Endothelial cell of umbilical vein (primary cell): ENCODE results near the gene EEF2K. TPM values are rescaled to one million over a fixed set of nuclear protein-coding genes. Genes with fewer than 3 reads are reported as not detected.

ENCODE experiments used
- BruUV-seq: library from RNA; stranded (reverse); fragments of 400-500 nt; replicated peaks from 2 replicates; lab custom pipeline; 2021; lab: Mats Ljungman, UMichigan
- CTCF ChIA-PET: fragments of 300-600, 350-600 bp; sonication (Branson Sonifier 250); formaldehyde crosslinking; loops from one replicate; lab custom pipeline; 2021; ENCODE audit warnings: antibody characterized with exemption, inconsistent platforms; lab: Charles Lee
- POLR2A ChIA-PET: fragments of 300-600, 350-600 bp; sonication (Branson Sonifier 250); formaldehyde crosslinking; loops from one replicate; lab custom pipeline; 2021; ENCODE audit warnings: antibody characterized with exemption, inconsistent platforms; lab: Charles Lee
- DNase-seq: peaks from one replicate; pipeline ENCODE4 v3.0.0-alpha.2; 2011; ENCODE audit warnings: low read depth, low spot score
- FAIRE-seq: peaks from 2 replicates; lab custom pipeline; 2011; peaks lifted over from hg19 to GRCh38; lab: Jason Lieb, UNC
- H2AFZ ChIP-seq: 2 replicates; pipeline ENCODE4 v1.6.0; 2012; ENCODE audit warnings: low read depth, low read length, control low read depth, inconsistent platforms
- H3K27ac ChIP-seq: 2 replicates; pipeline ENCODE4 v1.5.1; 2011; ENCODE audit warnings: low read depth, mild to moderate bottlenecking, control low read depth, low read length, moderate library complexity; ENCODE audit not compliant: insufficient read depth
- H3K27me3 ChIP-seq, 2 experiments: 2 replicates each; pipeline versions ENCODE4 v1.6.0 to v1.6.1; 2011; ENCODE audit warnings: low read length in 2 of 2, mixed read lengths in 1 of 2; ENCODE audit not compliant: control insufficient read depth in 2 of 2, insufficient read depth in 2 of 2
- H3K36me3 ChIP-seq, 2 experiments: 2 replicates in 1 of 2; 3 replicates in 1 of 2; pipeline ENCODE4 v1.5.1; 2011; ENCODE audit warnings: low read length in 2 of 2, mild to moderate bottlenecking in 1 of 2, moderate library complexity in 1 of 2; ENCODE audit not compliant: control insufficient read depth in 2 of 2, insufficient read depth in 2 of 2; ENCODE audit errors: extremely low read depth in 1 of 2
- H3K4me1 ChIP-seq: 3 replicates; pipeline ENCODE4 v1.5.1; 2011; ENCODE audit warnings: mild to moderate bottlenecking, low read length; ENCODE audit not compliant: control insufficient read depth, insufficient read depth; ENCODE audit errors: extremely low read depth
- H3K4me2 ChIP-seq: 2 replicates; pipeline ENCODE4 v1.6.1; 2011; ENCODE audit warnings: low read length, control low read depth, mixed read lengths; ENCODE audit not compliant: insufficient read depth
- H3K4me3 ChIP-seq, 3 experiments: fragments of 200-600 bp in 1 of 3; sonication (generic), shearing (Covaris generic) in 1 of 3; replicated peaks in 1 of 3; 2 replicates each; pipeline ENCODE4 v1.5.1; 2011 to 2016; ENCODE audit warnings: control low read depth in 3 of 3, low read length in 3 of 3, mild to moderate bottlenecking in 2 of 3, inconsistent platforms in 1 of 3, low read depth in 1 of 3, moderate library complexity in 1 of 3; ENCODE audit not compliant: insufficient read depth in 1 of 3
- H3K79me2 ChIP-seq: 2 replicates; pipeline ENCODE4 v1.6.0; 2012; ENCODE audit warnings: low read length, inconsistent platforms; ENCODE audit not compliant: control insufficient read depth, insufficient read depth
- H3K9ac ChIP-seq: replicated peaks from 2 replicates; pipeline ENCODE3; 2011; ENCODE audit warnings: low read length, control low read depth; ENCODE audit not compliant: insufficient read depth; ENCODE audit errors: extremely low read depth
- H3K9me1 ChIP-seq: replicated peaks from 3 replicates; pipeline ENCODE4 v1.6.0; 2011; ENCODE audit warnings: mild to moderate bottlenecking, low read length; ENCODE audit not compliant: control insufficient read depth, insufficient read depth; ENCODE audit errors: extremely low read depth
- H3K9me3 ChIP-seq: replicated peaks from 2 replicates; pipeline ENCODE4 v1.5.1; 2012; ENCODE audit warnings: low read length, inconsistent platforms; ENCODE audit not compliant: control insufficient read depth, insufficient read depth
- H4K20me1 ChIP-seq: replicated peaks from 2 replicates; pipeline ENCODE3; 2011; ENCODE audit warnings: mild to moderate bottlenecking, low read length; ENCODE audit not compliant: control insufficient read depth, insufficient read depth; ENCODE audit errors: extremely low read depth
- CTCF ChIP-seq, 2 donors: IDR thresholded peaks; 1 replicate in 1 of 2; 2 replicates in 1 of 2; pipeline ENCODE4 v1.5.1; 2011; ENCODE audit warnings: low read length in 2 of 2, mild to moderate bottlenecking in 2 of 2, moderate library complexity in 2 of 2, control low read depth in 1 of 2, inconsistent platforms in 1 of 2, low read depth in 1 of 2; ENCODE audit not compliant: insufficient read depth in 1 of 2; ENCODE audit errors: extremely low read depth in 1 of 2
- FOS ChIP-seq: IDR thresholded peaks from 2 replicates; pipeline ENCODE4 v1.6.1; 2011; ENCODE audit warnings: mild to moderate bottlenecking, low read length, moderate library complexity, borderline replicate concordance; ENCODE audit not compliant: insufficient read depth
- GATA2 ChIP-seq: IDR thresholded peaks from 2 replicates; pipeline ENCODE4 v1.7.0; 2011; ENCODE audit warnings: low read depth, mild to moderate bottlenecking, moderate library complexity, mixed read lengths, low read length; ENCODE audit not compliant: insufficient read length, insufficient read depth
- JUN ChIP-seq: IDR thresholded peaks from 2 replicates; pipeline ENCODE4 v1.6.1; 2011; ENCODE audit warnings: borderline replicate concordance, low read depth; ENCODE audit not compliant: insufficient read length, insufficient read depth
- MYC ChIP-seq: IDR thresholded peaks from one replicate; pipeline ENCODE4 v1.6.1; 2011; ENCODE audit warnings: mild to moderate bottlenecking, low read depth, low read length
- POLR2A ChIP-seq: IDR thresholded peaks from 2 replicates; pipeline ENCODE4 v1.6.1; 2012; ENCODE audit warnings: low read depth, mild to moderate bottlenecking, control low read depth, low read length
- dilution Hi-C: fragments of 300-500 bp; cut with MboI; formaldehyde crosslinking; loops from one replicate; pipeline ENCODE4 v1.15.0; 2019; ENCODE audit warnings: low sequenced_read_pairs; ENCODE audit not compliant: extremely low pct_ligation_motif_present
- intact Hi-C: fragments of 100-400 bp; cut with micrococcal nuclease; formaldehyde crosslinking; loops from one replicate; pipeline ENCODE4 v1.10.0; 2022
- polyA plus RNA-seq, 4 experiments: library from polyadenylated mRNA; depleted of rRNA in 3 of 4; stranded (reverse) in 3 of 4; unstranded in 1 of 4; fragments of >200 nt; gene quantifications; 2 replicates each; pipeline versions ENCODE4 v1.2.1 to v1.2.3, GENCODE V29; 2011 to 2012; ENCODE audit warnings: missing spikeins in 1 of 4
- total RNA-seq: library from RNA; stranded (reverse); gene quantifications from 2 replicates; pipeline ENCODE4 v1.2.3, GENCODE V29; 2021

The EEF2K gene
- total and polyA plus RNA-seq, 2 donors (not counting 3 experiments of a cell fraction or from before 2014, with no cell fraction given): 16.0 to 48.6 TPM

GRCh38 chr16:22323959-22324786, 118.1 kb downstream of the EEF2K start:
- peaks cover 2 to 48% of the 10 kb centered on the region in 2 experiments for H3K36me3 ChIP-seq
- no peaks in the 10 kb centered on the region for H3K27me3 ChIP-seq
- dilution Hi-C loops: no loop called here
- H2AFZ ChIP-seq: no peak overlapping the region
- intact Hi-C loops: loop anchor here (5.0 to 10.0 kb wide), 2 partner anchors 351 to 1167 kb away; partner anchors contain the start of gene LDAF1
- FAIRE-seq: no peak
- no peaks in the 10 kb centered on the region for H3K9me3 ChIP-seq
- H3K4me2 ChIP-seq: no peak overlapping the region
- no peaks in the 10 kb centered on the region for H4K20me1 ChIP-seq
- H3K79me2 ChIP-seq: peaks cover 6% of the 10 kb centered on the region
- H3K9ac ChIP-seq: no peak overlapping the region
- ChIA-PET CTCF (no interaction called here), POLR2A (no interaction called here)
- no peak overlapping the region for H3K4me3 ChIP-seq
- DNase-seq: no peak
- TF ChIP-seq CTCF (IDR thresholded peaks at IDR 0.05; ENCODE audit: extremely low read depth in 1 of 2, insufficient read depth in 1 of 2, low read depth in 1 of 2, low read length in 2 of 2) (no peak), FOS (no peak), JUN (no peak), POLR2A (no peak), GATA2 (no peak), MYC (no peak)
- H3K4me1 ChIP-seq: peaks cover 14% of the 10 kb centered on the region
- no TSS peak for BruUV-seq
- H3K27ac ChIP-seq: no peak overlapping the region
- H3K9me1 ChIP-seq: no peaks in the 10 kb centered on the region
